Omental fat pad (tissue), 4 donors: ENCODE data around the gene RITA1. TPM values are rescaled to one million over a fixed set of nuclear protein-coding genes. Genes with fewer than 3 reads are reported as not detected.

ENCODE experiments used
- ATAC-seq: fragments of 150-250 bp; one replicate; pipeline ENCODE4 v1.9.1; 2016; ENCODE audit warnings: mild to moderate bottlenecking, moderate library complexity; ENCODE audit not compliant: low FRiP score
- DNase-seq: peaks from one replicate; pipeline ENCODE4 v3.0.0-alpha.2; 2019; ENCODE audit warnings: low spot score
- CTCF ChIP-seq, 3 donors: fragments of 450-650 bp; IDR thresholded peaks; one replicate each; pipeline ENCODE4 v1.5.1; 2016 to 2017; ENCODE audit warnings: antibody characterized with exemption in 3 of 3, mild to moderate bottlenecking in 3 of 3, moderate library complexity in 2 of 3
- small RNA-seq: library from RNA; depleted of rRNA; stranded (forward); fragments of <200 nt; gene quantifications from one replicate; pipeline ENCODE3, GENCODE V24; 2016
- total RNA-seq, 4 donors: library from RNA; depleted of rRNA; stranded (reverse); fragments of >200 nt; gene quantifications; one replicate each; pipeline ENCODE4 v1.1.0, GENCODE V29; 2016

Gene RITA1
- total RNA-seq, 4 donors from 2014 or later: 7.9 to 14.3 (median 11.5) TPM

- no peak for TF ChIP-seq CTCF (IDR thresholded peaks at IDR 0.05)
- ATAC-seq (no peak), DNase-seq (no peak)
Measured at GRCh38 chr12:113237748-113238147, 52.2 kb downstream of the RITA1 start.

GRCh38 chr12:113238309-113238708, 52.8 kb downstream of the RITA1 start:
- ATAC-seq: no peak
- TF ChIP-seq CTCF (IDR thresholded peaks at IDR 0.05): no peak
- DNase-seq: no peak

GRCh38 chr12:113239288-113239771, 53.8 kb downstream of the RITA1 start:
- DNase-seq: no peak
- TF ChIP-seq CTCF (IDR thresholded peaks at IDR 0.05): no peak
- no peak for ATAC-seq

GRCh38 chr12:113239811-113240331, 54.4 kb downstream of the RITA1 start:
- no peak for TF ChIP-seq CTCF (IDR thresholded peaks at IDR 0.05)
- DNase-seq: no peak
- ATAC-seq: no peak

DNA sequence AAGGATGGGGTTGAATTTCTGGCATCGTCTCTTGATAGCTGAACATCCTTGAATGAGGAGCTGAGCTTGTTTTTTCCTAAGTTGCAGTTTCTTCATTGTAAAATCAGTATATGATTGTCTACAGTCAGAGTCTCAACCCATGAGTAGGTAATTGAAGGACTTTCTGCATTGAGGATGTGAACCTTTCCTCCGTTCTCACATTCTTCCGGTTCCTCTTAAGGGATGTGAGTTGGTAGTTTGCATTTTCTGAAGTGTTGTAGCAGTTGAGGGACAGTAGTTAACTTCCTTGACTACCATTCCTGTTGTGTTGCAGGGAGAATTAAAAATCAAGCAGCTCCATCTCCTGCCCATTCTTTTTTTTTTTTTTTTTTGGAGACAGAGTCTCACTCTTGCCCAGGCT, 54.9 kb downstream of the RITA1 start:
- ATAC-seq: no peak
- no peak for DNase-seq
- TF ChIP-seq CTCF (IDR thresholded peaks at IDR 0.05): no peak

DNA sequence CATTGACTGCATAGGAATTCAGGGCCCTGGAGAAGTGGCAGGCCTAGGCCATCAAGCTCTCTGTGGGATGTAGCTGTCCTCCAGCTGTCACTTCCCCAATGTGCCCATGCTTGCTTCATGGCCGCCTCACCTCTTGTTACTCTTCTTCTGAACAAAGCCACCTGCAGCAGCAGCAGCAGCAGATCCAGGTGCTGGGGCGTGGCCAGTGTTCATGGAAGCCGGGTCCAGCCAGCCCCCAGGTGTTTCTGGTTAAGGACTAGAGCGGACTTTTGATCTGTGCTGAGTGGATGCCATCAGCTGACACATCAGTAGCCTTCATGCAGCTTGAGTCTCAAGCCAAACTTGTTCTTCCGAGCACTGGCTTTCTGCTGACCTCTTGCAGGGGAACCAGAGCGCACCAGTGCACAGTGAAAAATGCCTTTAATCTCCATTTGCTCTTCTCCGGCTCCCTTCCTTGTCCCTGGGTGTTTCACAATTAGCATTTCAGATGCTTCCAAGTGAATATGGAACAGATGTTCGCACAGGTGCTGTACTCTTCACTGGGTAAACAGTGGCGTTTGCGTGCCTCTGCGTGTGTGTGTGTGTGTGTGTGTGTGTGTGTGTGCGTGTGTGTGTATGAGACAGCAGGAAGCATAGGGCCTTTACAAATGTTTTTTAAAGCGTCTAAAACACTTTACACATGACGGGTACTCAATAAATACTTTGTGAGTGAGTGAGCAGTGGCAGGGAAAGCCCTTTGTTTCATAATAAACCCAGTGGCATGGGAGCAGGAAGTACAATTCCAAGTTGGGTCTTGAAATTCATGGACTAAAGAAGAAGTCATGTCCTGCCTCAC, 55.9 kb downstream of the RITA1 start:
- TF ChIP-seq CTCF (IDR thresholded peaks at IDR 0.05): no peak
- ATAC-seq: no peak
- no peak for DNase-seq

Small RNA genes lying within 50 kb of the gene (small RNA-seq; reads per million reads assigned to genes)
- not detected for gene MIR7106
- not detected for gene RF00019

Other genes starting within 250 kb of the RITA1 start
- 10 to 100 TPM in 3 of 4 donors, 1 to 10 TPM in 1; 5.8 to 46.3 (median 17.7) TPM for gene OAS3, start 247.2 kb upstream of the RITA1 start, total RNA-seq
- gene OAS2, start 207.2 kb upstream of the RITA1 start, total RNA-seq: 10 to 100 TPM in 3 of 4 donors, 1 to 10 TPM in 1; 8.2 to 41.9 (median 13.2) TPM
- gene DTX1, start 129.0 kb upstream of the RITA1 start, total RNA-seq: 10 to 100 TPM; 30.1 to 80.9 (median 35.5) TPM
- not detected for gene RASAL1, start 50.0 kb upstream of the RITA1 start, total RNA-seq
- not detected for gene CFAP73, start 36.0 kb upstream of the RITA1 start, total RNA-seq
- gene DDX54, start 243 bp upstream of the RITA1 start, total RNA-seq: 10 to 100 TPM; 42.4 to 67.0 (median 51.8) TPM
- gene TPCN1, start 35.7 kb downstream of the RITA1 start, total RNA-seq: 10 to 100 TPM; 29.4 to 52.0 (median 33.5) TPM
- gene SLC8B1, start 149.4 kb downstream of the RITA1 start, total RNA-seq: 10 to 100 TPM; 22.7 to 59.3 (median 41.3) TPM
- 10 to 100 TPM; 26.4 to 50.2 (median 36.2) TPM for gene PLBD2, start 172.9 kb downstream of the RITA1 start, total RNA-seq
- 10 to 100 TPM in 1 of 4 donors, 1 to 10 TPM in 2, under 1 TPM in 1; 0.63 to 52.1 (median 3.3) TPM for gene SDS, start 218.2 kb downstream of the RITA1 start, total RNA-seq
- gene SDSL, start 236.7 kb downstream of the RITA1 start, total RNA-seq: 1 to 10 TPM; 2.1 to 6.0 (median 4.1) TPM